CD4-positive, alpha-beta T cell treated with Interleukin-4 for 1 hour (primary cell): ENCODE data around the gene SOX6.

Source experiments
- DNase-seq, 2 donors: peaks; one replicate each; pipeline ENCODE4 v3.0.0-alpha.2; 2020 to 2022

The SOX6 gene

DNA sequence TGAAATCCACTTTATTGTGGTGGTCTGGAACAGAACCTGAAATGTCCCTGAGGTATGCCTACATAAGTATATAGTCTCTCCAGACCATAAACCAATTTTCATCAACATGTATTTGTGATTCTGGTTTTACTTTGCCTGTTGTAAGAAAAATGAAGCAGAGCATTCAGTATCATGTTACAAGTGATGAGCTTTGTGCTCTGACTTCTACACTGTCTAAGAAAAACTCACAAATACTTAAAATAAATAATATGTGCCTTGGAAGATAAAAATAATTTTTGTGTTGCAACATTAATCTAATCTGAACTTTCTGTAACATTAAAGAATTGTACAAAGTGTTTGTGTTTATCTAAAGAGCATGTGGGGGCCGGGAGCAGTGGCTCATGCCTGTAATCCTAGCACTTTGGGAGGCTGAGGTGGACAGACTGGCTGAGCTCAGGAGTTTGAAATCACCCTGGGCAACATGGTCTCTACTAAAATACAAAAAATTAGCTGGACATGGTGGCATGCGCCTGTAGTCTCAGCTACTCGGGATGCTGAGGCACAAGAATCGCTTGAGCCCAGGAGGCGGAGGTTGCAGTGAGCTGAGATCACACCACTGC, 219.5 kb downstream of the SOX6 start:
- DNase-seq, result no peak

DNA sequence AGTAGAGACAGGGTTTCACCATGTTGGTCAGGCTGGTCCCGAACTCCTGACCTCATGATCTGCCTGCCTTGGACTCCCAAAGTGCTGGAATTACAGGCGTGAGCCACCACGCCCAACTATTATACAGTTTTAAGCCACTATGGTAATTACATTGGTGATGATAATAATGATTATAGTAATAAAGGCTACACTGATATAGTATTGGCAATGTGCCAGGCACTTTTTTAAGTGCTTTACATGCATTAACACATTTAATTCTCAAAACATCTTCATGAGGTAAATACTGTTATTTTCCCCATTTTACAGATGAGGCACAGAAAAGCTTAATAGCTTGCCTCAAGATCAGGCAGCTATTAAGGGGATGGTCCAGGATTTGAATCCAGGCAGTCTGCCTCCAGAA, 222.5 kb downstream of the SOX6 start:
- no peak for DNase-seq

- no peak for DNase-seq
Observed at GRCh38 chr11:16127732-16128131, 228.6 kb downstream of the SOX6 start.

GRCh38 chr11:16126362-16126761, 230.0 kb downstream of the SOX6 start:
- DNase-seq, result no peak

DNA sequence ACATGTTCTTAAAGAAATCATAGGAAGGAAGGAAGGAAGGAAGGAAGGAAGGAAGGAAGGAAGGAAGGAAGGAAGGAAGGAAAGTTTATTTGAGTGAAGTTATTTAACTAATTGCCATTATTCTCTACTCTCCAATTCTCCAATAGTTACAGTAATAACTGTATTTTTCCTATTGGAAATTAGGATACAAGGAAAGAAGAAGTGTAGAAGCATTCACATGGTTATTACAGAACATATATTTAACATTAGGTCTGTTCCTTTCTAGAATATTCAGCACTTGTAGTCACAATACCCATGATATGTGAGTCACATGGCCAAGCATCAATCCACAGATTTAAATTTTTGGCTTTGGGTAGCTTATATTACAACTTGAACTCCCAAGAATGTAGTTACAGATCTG, 230.6 kb downstream of the SOX6 start:
- no peak for DNase-seq

DNA sequence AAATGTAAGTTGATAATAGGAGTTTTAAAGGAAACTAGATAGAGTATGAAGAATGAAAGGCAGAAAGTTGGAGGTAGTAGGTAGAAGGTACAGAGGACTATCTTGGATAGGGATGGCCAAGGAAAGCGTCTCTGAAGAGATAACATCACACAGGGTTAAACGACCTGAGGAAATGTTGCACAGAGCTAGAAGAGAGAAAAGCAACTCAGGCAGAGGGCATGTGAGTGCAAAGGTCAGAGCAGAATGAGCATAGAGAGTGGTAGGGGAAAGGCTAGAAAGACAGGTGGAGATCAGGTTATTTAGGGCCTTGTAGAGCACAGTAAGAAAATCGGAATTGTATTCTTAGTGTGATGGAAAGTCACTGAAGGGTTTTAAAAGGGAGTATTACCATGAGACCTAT, 232.0 kb downstream of the SOX6 start:
- DNase-seq, result no peak

DNA sequence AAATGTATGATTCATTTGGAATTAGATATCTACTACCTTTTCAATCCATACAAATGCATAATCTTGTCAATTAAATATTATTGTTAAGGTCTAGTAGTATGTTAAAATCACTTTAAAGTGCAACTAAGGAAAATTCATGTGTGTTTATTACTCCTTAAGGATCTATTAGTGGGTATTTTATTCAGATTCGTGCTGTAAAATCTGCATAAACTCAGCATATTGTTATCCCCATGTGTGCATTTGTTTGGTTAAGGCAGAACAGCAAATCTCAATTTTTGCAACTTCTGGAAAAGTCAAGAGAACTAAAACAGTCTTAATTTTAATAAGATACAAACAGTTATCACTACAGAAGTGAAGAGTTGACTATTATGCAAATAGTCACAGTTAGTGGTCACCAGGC, 234.5 kb downstream of the SOX6 start:
- DNase-seq, result no peak

DNA sequence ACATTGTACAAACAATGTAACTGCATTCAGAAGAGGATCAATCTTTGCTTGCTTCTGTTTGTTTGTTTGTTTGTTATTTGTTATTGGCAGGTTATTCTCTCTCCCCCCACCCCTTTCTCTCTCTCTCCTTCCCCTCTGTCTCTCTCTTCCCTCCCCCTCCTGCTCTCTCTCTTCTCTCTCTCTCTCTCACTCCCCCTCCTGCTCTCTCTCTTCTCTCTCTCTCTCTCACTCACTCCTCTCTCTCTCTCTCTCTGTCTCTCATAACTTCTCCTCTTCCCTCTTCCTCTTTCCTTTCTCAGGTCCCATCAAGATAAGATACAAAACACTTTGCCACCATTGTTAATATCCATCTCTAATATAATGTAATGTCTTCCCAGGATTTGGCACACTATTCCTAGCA, 236.3 kb downstream of the SOX6 start:
- DNase-seq, result no peak

DNA sequence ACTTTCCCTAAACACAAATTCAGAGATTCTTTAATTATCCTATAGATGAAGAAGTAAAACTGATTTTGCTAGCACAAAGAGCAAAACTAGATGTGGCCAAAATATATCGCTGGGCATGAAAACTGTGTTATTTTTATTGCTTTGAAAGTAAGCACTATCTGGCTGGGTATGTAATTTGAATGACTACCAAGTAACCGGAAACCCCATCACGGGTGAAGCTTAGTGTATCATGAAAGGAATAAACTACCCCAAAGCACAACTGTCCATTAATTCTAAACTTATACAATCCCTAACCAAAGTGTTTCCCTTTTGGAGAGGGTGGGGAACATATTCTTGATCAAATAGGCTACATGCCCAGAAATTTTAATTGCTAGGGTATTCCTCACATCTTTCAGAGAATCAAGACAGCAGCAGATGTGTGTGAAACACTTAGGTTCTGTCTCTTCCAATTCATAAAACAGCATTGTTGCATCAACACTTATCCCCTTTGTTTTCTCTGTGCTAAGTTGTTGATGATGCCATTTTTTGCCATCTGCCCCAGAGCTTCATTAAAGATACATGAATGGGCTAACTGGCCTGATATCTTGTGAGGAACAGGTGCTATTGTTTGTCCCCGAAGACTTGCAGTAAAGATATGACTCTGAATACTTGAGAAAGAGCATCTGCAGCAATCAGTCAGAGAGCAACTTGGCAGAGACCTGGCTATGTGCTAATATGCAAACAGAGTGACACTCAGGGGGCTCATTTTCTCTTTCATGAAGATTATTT, 238.2 kb downstream of the SOX6 start:
- no peak for DNase-seq

- no peak for DNase-seq
Observed at GRCh38 chr11:16114978-16115871, 241.1 kb downstream of the SOX6 start.

DNA sequence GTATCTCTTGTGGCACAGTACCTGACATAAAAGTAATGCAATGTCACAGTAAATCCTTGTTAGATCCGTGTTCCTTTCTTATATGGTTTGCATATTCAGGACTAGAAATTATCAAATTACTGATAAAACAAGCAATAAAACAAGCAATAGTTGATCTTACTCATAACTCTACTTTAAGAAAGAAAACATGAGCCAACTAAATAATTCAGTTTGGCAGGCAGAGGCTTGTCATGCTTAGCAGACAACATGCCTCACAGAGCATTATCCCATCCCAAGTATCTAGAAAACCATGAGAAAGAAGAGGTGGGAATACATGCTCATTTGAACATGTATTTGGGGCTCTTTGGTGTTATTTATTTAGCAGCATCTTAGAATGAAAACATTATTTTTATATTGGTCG, 241.9 kb downstream of the SOX6 start:
- no peak for DNase-seq

- no peak for DNase-seq
Observed at GRCh38 chr11:16111690-16112089, 244.7 kb downstream of the SOX6 start.

DNA sequence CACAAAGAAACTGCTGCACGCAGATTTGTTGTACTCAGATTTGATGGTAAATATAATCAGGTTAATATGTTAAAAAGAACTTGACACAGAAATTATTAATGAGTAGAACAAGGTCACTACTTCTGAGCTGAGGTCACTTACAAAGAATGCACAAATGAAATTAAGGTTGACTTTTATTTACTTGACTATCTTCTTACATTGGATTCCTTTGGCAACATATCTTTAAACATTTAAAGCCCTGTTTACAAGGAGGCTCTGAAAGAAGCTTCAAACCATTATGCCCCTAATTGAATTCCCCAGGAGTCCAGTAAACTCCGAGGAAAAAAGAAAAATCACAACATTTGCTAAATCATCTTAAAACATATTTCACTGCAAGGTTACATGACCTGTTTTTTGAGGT, 245.5 kb downstream of the SOX6 start:
- no peak for DNase-seq

- DNase-seq, result no peak
Observed at GRCh38 chr11:16099343-16099900, 256.9 kb downstream of the SOX6 start.

GRCh38 chr11:16098526-16099205, 257.7 kb downstream of the SOX6 start:
- no peak for DNase-seq

GRCh38 chr11:16097543-16097942, 258.8 kb downstream of the SOX6 start:
- DNase-seq, result no peak

DNA sequence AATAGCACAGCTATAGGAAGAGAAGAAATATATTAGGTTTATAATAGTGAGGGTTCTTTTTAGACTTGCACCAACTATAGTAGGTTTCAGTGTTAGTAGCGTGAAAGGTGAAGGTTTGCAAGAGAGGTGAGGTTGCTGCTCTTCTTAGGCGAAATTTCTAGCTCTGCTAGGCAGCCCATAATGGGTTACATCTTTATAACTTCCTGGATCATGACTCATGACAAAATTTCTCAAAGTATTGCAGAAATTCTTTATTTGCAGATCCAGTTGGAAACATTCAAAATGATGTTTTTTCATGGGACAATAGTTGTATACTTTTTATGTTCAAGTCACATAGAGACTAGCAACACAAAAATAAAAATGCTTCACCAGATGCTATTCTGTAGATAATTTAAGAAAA, 260.0 kb downstream of the SOX6 start:
- DNase-seq, result no peak

GRCh38 chr11:16095756-16096155, 260.6 kb downstream of the SOX6 start:
- DNase-seq, result no peak

GRCh38 chr11:16093889-16094653, 262.3 kb downstream of the SOX6 start:
- no peak for DNase-seq

DNA sequence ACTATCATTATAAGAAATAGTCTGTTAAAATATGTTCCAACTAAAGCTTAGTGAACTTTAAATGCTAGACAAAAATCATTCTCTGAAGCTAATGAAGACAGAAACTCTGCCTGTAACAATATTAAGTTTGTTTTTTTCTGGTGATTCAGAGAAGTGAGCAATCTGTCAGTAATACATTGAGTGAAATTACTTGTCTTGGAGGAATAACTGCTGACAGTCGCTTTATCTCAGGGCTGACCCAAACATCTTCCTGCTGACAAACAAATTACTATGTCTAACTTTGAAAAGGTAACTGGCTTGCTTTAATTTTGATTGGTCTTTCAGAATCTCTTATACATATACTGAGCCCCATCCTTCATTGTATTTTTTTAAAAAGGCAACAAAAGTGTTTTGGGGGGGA, 264.5 kb downstream of the SOX6 start:
- no peak for DNase-seq

DNA sequence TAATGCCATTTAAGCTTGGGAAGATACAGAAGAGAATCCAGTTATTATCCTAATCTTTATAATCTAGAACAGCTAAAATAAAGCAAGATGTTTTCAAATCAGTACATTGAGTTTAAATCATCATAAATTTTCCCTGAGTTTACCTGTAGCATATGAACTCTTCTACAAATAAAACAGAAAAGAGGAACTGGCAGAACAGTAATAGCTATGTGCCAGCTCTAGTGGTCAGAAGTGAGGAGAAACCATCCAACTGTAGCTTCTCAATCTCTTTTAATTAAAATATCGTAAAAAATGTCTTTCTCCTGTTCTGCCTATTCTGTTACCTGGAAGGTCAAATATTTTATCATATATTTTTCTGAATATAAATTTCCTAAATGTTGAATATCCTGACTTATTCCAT, 266.9 kb downstream of the SOX6 start:
- no peak for DNase-seq

- no peak for DNase-seq
Observed at GRCh38 chr11:16088774-16089173, 267.6 kb downstream of the SOX6 start.
